Heart right ventricle (tissue), 16 donors: Measurements from ENCODE around the gene SLX9. TPM values are rescaled to one million over a fixed set of nuclear protein-coding genes. Genes with fewer than 3 reads are reported as not detected.

Source experiments
- ATAC-seq, 8 donors: fragments of 200-7000 bp; cut with Tn5 transposase; one replicate each; pipeline ENCODE4 v1.9.1; 2020; ENCODE audit warnings: mild to moderate bottlenecking in 8 of 8, moderate library complexity in 8 of 8, moderate number of reproducible peaks in 1 of 8
- DNase-seq, 2 donors: peaks; one replicate each; pipeline ENCODE4 v3.0.0-alpha.2; 2020
- H3K27ac ChIP-seq, 10 donors: fragments of 200-600 bp; sonication (generic) in 2 of 10; one replicate each; pipeline versions ENCODE4 v1.5.0 to v1.8.0; 2020 to 2022; ENCODE audit warnings: mild to moderate bottlenecking in 3 of 10
- H3K27me3 ChIP-seq, 7 donors: fragments of 200-600 bp; one replicate each; pipeline ENCODE4 v1.8.0; 2021 to 2022; ENCODE audit warnings: mild to moderate bottlenecking in 2 of 7
- H3K36me3 ChIP-seq, 9 donors: fragments of 200-600 bp; sonication (generic) in 1 of 9; one replicate each; pipeline versions ENCODE4 v1.5.0 to v1.8.0; 2020 to 2022; ENCODE audit warnings: mild to moderate bottlenecking in 2 of 9
- H3K4me1 ChIP-seq, 9 donors: fragments of 200-600 bp; sonication (generic) in 1 of 9; one replicate each; pipeline versions ENCODE4 v1.5.0 to v1.8.0; 2020 to 2022; ENCODE audit warnings: mild to moderate bottlenecking in 4 of 9
- H3K4me3 ChIP-seq, 10 donors: fragments of 200-600 bp; sonication (generic) in 2 of 10; one replicate each; pipeline versions ENCODE4 v1.5.0 to v1.8.0; 2020 to 2022; ENCODE audit warnings: mild to moderate bottlenecking in 7 of 10, moderate library complexity in 2 of 10
- H3K9me3 ChIP-seq, 11 donors: fragments of 200-600 bp in 10 of 11; sonication (generic) in 2 of 11; one replicate each; pipeline versions ENCODE4 v1.5.0 to v1.8.0; 2013 to 2022; ENCODE audit warnings: mild to moderate bottlenecking in 2 of 11, control low read depth in 1 of 11, moderate library complexity in 1 of 11
- CTCF ChIP-seq, 9 donors: fragments of 200-600 bp; sonication (generic) in 2 of 9; IDR thresholded peaks; one replicate each; pipeline versions ENCODE4 v1.5.0 to v1.8.0; 2021 to 2022; ENCODE audit warnings: antibody characterized with exemption in 9 of 9, mild to moderate bottlenecking in 5 of 9, moderate library complexity in 1 of 9
- WGBS, 2 donors: extraction: QIAGEN DNeasy Blood & Tissue Kit; methylation state at CpG; one replicate each; pipeline ENCODE4 v1.1.7; 2013; ENCODE audit warnings: inconsistent platforms in 1 of 2; 5-methylcytosine and 5-hydroxymethylcytosine counted together
- intact Hi-C, 10 donors: fragments of 100-400 bp; cut with DNase I; formaldehyde crosslinking; loops; one replicate each; pipeline versions ENCODE4 v1.11.1 to v1.14.2; 2022
- polyA plus RNA-seq, 2 donors: library from polyadenylated mRNA; stranded (reverse); fragments of 200-250 nt; gene quantifications; one replicate each; pipeline ENCODE4 v1.2.3, GENCODE V29; 2013
- total RNA-seq, 10 donors: library from RNA; stranded (reverse); fragmentation: NEBNext Ultra II Directional in 3 of 10; extraction: Animal tissue kit (Norgen Biotek cat#: 25700) in 3 of 10; gene quantifications; one replicate each; pipeline versions ENCODE4 v1.2.1 to v1.2.4, GENCODE V29; 2021 to 2023
- donor health status: Arrhythmogenic right ventricular cardiomyopathy.
- donor health status: ischemic (EF 13 %, LVEDD 7.1; RV severe dilation, severe dysfunction).
- donor health status: healthy with polysubstance abuse.
- donor health status: DM: no; HTN: yes; CAD: no.
- donor health status: DM: no; HTN: no; CAD: no.
- donor health status: ischemic (EF 25% LVEDD 6.9; RV normal size, moderate dysfunction).
- donor health status: ischemic (EF 25% LVEDD 5.7; RV mildly dilated, moderate dysfunction).
- donor health status: healthy.
- donor health status: DM: yes; HTN: yes; CAD: no.
- donor health status: Ischemic cardiomyopathy.
- donor health status: ischemic (EF 35%, LVEDD 5.7; RV mildly dilated, moderate dysfunction).
- donor health status: nonischemic (EF 11% LVEDD 7.7; RV severe dilation, severe dysfunction).
- donor health status: DM: yes; HTN: yes; CAD: no.
- donor health status: PGD.
- donor health status: ischemic (EF 29% LVEDD 5.4; RV normal size, mild dysfunction).
- donor health status: nonischemic (EF 23%, LVEDD 6.1; RV moderate dilation, normal function).

SLX9 gene
- total and polyA plus RNA-seq, 12 donors = 42.4 to 83.6 (median 57.3) TPM

- Histone ChIP-seq H3K27me3 (no peaks in the 10 kb centered on the region), H3K9me3 (no peaks in the 10 kb centered on the region), H3K36me3 (peaks cover 0 to 39% (median 0%) of the 10 kb centered on the region in 9 donors), H3K4me3 (no peak overlapping the region), H3K4me1 (peaks cover 32 to 93% (median 69%) of the 10 kb centered on the region in 9 donors), H3K27ac (peak overlapping the region in 9 of 10 donors; percentile 74 to 98 (median 86))
- DNase-seq (no peak), ATAC-seq (no peak)
- no peak for TF ChIP-seq CTCF (IDR thresholded peaks at IDR 0.05)
- intact Hi-C loops = loop anchor here in 4 of 10 donors (5.0 to 10.0 kb wide), 5 partner anchors 80 to 330 kb away; partner anchors contain the start of genes ADARB1 (in 2 of the 4) and POFUT2 (in 2 of the 4)
- WGBS, 2 donors = 60 to 70% methylated on average over 21 of the region's 21 CpGs
These were observed 15.4 kb downstream of the SLX9 start for GRCh38 chr21:44955141-44955797.

GRCh38 chr21:44955798-44956175 is 16.0 kb downstream of the SLX9 start:
- Histone ChIP-seq H3K4me3 (no peak overlapping the region), H3K4me1 (peaks cover 32 to 94% (median 69%) of the 10 kb centered on the region in 9 donors), H3K27ac (peak overlapping the region in 8 of 10 donors; percentile 38 to 98 (median 88)), H3K9me3 (no peaks in the 10 kb centered on the region), H3K36me3 (peaks cover 0 to 43% (median 0%) of the 10 kb centered on the region in 9 donors), H3K27me3 (no peaks in the 10 kb centered on the region)
- ATAC-seq (no peak), DNase-seq (no peak)
- 78 to 85% methylated on average over 16 of the region's 16 CpGs for WGBS, 2 donors
- intact Hi-C loops = loop anchor here in 4 of 10 donors (5.0 to 10.0 kb wide), 5 partner anchors 79 to 329 kb away; partner anchors contain the start of genes ADARB1 (in 2 of the 4) and POFUT2 (in 2 of the 4)
- TF ChIP-seq CTCF (IDR thresholded peaks at IDR 0.05) = no peak

- intact Hi-C loops = loop anchor here in 4 of 10 donors (5.0 to 10.0 kb wide), 5 partner anchors 78 to 328 kb away; partner anchors contain the start of genes ADARB1 (in 2 of the 4) and POFUT2 (in 2 of the 4)
- WGBS, 2 donors = 93 to 94% methylated on average over 35 of the region's 35 CpGs
- H3K4me3 ChIP-seq = no peak overlapping the region
- peaks cover 30 to 96% (median 69%) of the 10 kb centered on the region in 9 donors for H3K4me1 ChIP-seq
- DNase-seq = no peak
- H3K36me3 ChIP-seq = peaks cover 0 to 43% (median 0%) of the 10 kb centered on the region in 9 donors
- TF ChIP-seq CTCF (IDR thresholded peaks at IDR 0.05) = no peak
- no peaks in the 10 kb centered on the region for H3K27me3 ChIP-seq
- H3K27ac ChIP-seq = peak overlapping the region in 2 of 10 donors; percentile 11 to 81
- no peaks in the 10 kb centered on the region for H3K9me3 ChIP-seq
- no peak for ATAC-seq
These were observed 16.7 kb downstream of the SLX9 start for GRCh38 chr21:44956356-44957046.
